MM.1S (cell line): ENCODE data around the gene NGEF.

Experiments
- CTCF ChIP-seq: fragments of 300-600 bp; sonication (generic); IDR thresholded peaks from 2 replicates; pipeline ENCODE4 v1.5.1; 2016; ENCODE audit warnings: antibody characterized with exemption, low read length, mixed read lengths
- EZH2 ChIP-seq: fragments of 300-600 bp; sonication (generic); optimal IDR thresholded peaks from 2 replicates; pipeline ENCODE3; 2017; ENCODE audit warnings: low read depth, mild to moderate bottlenecking, antibody characterized with exemption, low read length, mixed read lengths
- EZH2phosphoT487 ChIP-seq: fragments of 300-600 bp; sonication (generic); IDR thresholded peaks from 2 replicates; pipeline ENCODE4 v1.6.1; 2018; ENCODE audit warnings: antibody characterized with exemption, low read length

DNA sequence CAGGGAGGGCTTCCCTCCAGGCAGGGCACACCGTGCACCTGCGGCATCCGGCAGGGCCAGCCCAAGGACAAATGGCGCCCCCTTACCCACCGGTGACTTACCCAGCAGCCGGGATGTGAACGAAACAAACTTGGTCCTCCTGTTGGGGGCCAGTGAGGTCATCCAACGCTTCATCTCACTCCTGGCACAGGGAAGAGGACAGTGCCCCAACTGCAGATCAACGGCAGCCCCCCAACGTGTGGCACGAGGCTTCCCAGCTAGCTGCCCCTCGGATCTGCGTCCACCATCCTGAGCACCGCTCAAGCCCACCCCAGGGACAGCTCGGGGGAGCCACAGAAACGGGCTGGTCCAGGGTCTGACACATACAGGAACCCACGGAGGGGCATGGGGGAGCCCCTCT, 131.0 kb downstream of the NGEF start:
- TF ChIP-seq CTCF, result no peak
- no peak for TF ChIP-seq EZH2
- no peak for TF ChIP-seq EZH2phosphoT487
